A549 (cell line): ENCODE measurements around the gene CA12. TPM values are rescaled to one million over a fixed set of nuclear protein-coding genes. Genes with fewer than 3 reads are reported as not detected.

ENCODE experiments used
- ATAC-seq, 2 experiments: fragments of 200-7000 bp in 1 of 2; fragments of >200 bp in 1 of 2; cut with Nextera tagmentation in 1 of 2; cut with Tn5 transposase in 1 of 2; 3 replicates each; pipeline versions ENCODE4 v1.8.0 to v1.9.1; 2018 to 2020; ENCODE audit warnings: mild to moderate bottlenecking in 1 of 2, moderate library complexity in 1 of 2
- CTCF ChIA-PET: fragments of 300-600 bp; sonication (Branson Sonifier 250); formaldehyde crosslinking; extraction: SDS; loops from one replicate; lab custom pipeline; 2021; ENCODE audit warnings: antibody characterized with exemption, inconsistent platforms; lab: Yijun Ruan, JAX
- POLR2A ChIA-PET: fragments of 350-600 bp; formaldehyde crosslinking; extraction: SDS; loops from one replicate; lab custom pipeline; 2021; ENCODE audit warnings: antibody characterized with exemption, inconsistent platforms; lab: Yijun Ruan, JAX
- DNase-seq, 2 experiments: peaks; one replicate each; pipeline versions ENCODE4 v3.0.0 to v3.0.0-alpha.2; 2011 to 2016; ENCODE audit warnings: low read depth in 1 of 2, low spot score in 1 of 2
- FAIRE-seq: peaks from 2 replicates; lab custom pipeline; 2011; peaks lifted over from hg19 to GRCh38; lab: Jason Lieb, UNC
- H3K27ac ChIP-seq, 2 experiments: fragments of >200 bp; sonication (Bioruptor Twin); formaldehyde crosslinking; 3 replicates each; pipeline ENCODE4 v1.5.1; 2016 to 2017
- H3K4me1 ChIP-seq: fragments of >200 bp; sonication (Bioruptor Twin); formaldehyde crosslinking; 3 replicates; pipeline ENCODE4 v1.6.1; 2016
- H3K4me2 ChIP-seq: fragments of >200 bp; sonication (Bioruptor Twin); formaldehyde crosslinking; 3 replicates; pipeline ENCODE4 v1.6.1; 2016
- H3K4me3 ChIP-seq: fragments of >200 bp; sonication (Bioruptor Twin); formaldehyde crosslinking; 3 replicates; pipeline ENCODE4 v1.5.1; 2016
- H3K9me3 ChIP-seq: fragments of >200 bp; sonication (Bioruptor Twin); formaldehyde crosslinking; 3 replicates; pipeline ENCODE4 v1.6.1; 2016
- ATOH8 ChIP-seq: fragments of 250-450 bp; sonication (Bioruptor Pico); IDR thresholded peaks from 2 replicates; pipeline ENCODE4 v1.5.0; 2020; ENCODE audit warnings: low read depth, mild to moderate bottlenecking, moderate library complexity
- BCL3 ChIP-seq: fragments of >200 bp; sonication (Bioruptor Twin); formaldehyde crosslinking; IDR thresholded peaks from 3 replicates; pipeline ENCODE4 v1.6.1; 2016
- BHLHE40 ChIP-seq: IDR thresholded peaks from 2 replicates; pipeline ENCODE4 v1.6.1; 2012; ENCODE audit warnings: low read depth, low read length, inconsistent platforms
- CBX2 ChIP-seq: fragments of 200-600 bp; sonication (generic); IDR thresholded peaks from 2 replicates; pipeline ENCODE4 v1.6.1; 2016; ENCODE audit warnings: low read depth, mild to moderate bottlenecking, borderline replicate concordance
- CHD4 ChIP-seq: fragments of 200-600 bp; sonication (generic); IDR thresholded peaks from 2 replicates; pipeline ENCODE4 v1.6.1; 2016; ENCODE audit warnings: antibody characterized with exemption, mild to moderate bottlenecking, borderline replicate concordance
- CTCF ChIP-seq: fragments of >200 bp; sonication (Bioruptor Twin); formaldehyde crosslinking; IDR thresholded peaks from 3 replicates; pipeline ENCODE4 v1.5.1; 2016
- EHF ChIP-seq: fragments of 250-450 bp; sonication (Bioruptor Pico); IDR thresholded peaks from 2 replicates; pipeline ENCODE4 v1.5.0; 2020; ENCODE audit warnings: mild to moderate bottlenecking
- EHMT2 ChIP-seq: fragments of 200-600 bp; sonication (generic); IDR thresholded peaks from 2 replicates; pipeline ENCODE4 v1.6.1; 2016; ENCODE audit warnings: antibody characterized with exemption, low read depth, mild to moderate bottlenecking, moderate library complexity
- ELK1 ChIP-seq: fragments of 150-350 bp; IDR thresholded peaks from 2 replicates; pipeline ENCODE4 v1.6.1; 2014; ENCODE audit warnings: low read depth, mild to moderate bottlenecking, low read length
- EP300 ChIP-seq, 2 experiments: fragments of >200 bp; sonication (Bioruptor Twin); formaldehyde crosslinking; IDR thresholded peaks; 2 replicates in 1 of 2; 3 replicates in 1 of 2; pipeline ENCODE4 v1.6.1; 2016 to 2017
- FOSB ChIP-seq: fragments of 250-450 bp; sonication (Bioruptor Pico); IDR thresholded peaks from 2 replicates; pipeline ENCODE4 v1.5.0; 2020; ENCODE audit warnings: mild to moderate bottlenecking, moderate library complexity
- FOSL2 ChIP-seq, 2 experiments: fragments of 450-650 bp in 1 of 2; fragments of >200 bp in 1 of 2; sonication (Bioruptor Twin) in 1 of 2; formaldehyde crosslinking; IDR thresholded peaks; 2 replicates each; pipeline versions ENCODE4 v1.5.0 to v1.6.1; 2016 to 2020; ENCODE audit warnings: mild to moderate bottlenecking in 1 of 2, moderate library complexity in 1 of 2
- FOXS1 ChIP-seq: fragments of 250-450 bp; sonication (Bioruptor Pico); IDR thresholded peaks from 2 replicates; pipeline ENCODE4 v1.5.0; 2020; ENCODE audit warnings: mild to moderate bottlenecking, moderate library complexity
- HEYL ChIP-seq: fragments of 250-450 bp; sonication (Bioruptor Pico); IDR thresholded peaks from 2 replicates; pipeline ENCODE4 v1.8.0; 2021; ENCODE audit warnings: mild to moderate bottlenecking, moderate library complexity
- HOXB13 ChIP-seq: fragments of 250-450 bp; sonication (Bioruptor Pico); IDR thresholded peaks from 2 replicates; pipeline ENCODE4 v1.5.0; 2020; ENCODE audit warnings: low read depth, mild to moderate bottlenecking, moderate library complexity
- MAX ChIP-seq: IDR thresholded peaks from 2 replicates; pipeline ENCODE4 v1.6.1; 2012
- MAZ ChIP-seq: fragments of 150-350 bp; IDR thresholded peaks from 2 replicates; pipeline ENCODE4 v1.6.1; 2014; ENCODE audit warnings: antibody characterized with exemption, low read depth, low read length, borderline replicate concordance
- NFE2L2 ChIP-seq: fragments of 150-350 bp; conservative IDR thresholded peaks from 2 replicates; pipeline ENCODE4 v1.6.1; 2014; ENCODE audit warnings: low read length
- REST ChIP-seq: fragments of 200-600 bp; sonication (generic); IDR thresholded peaks from 2 replicates; pipeline ENCODE4 v1.6.1; 2016; ENCODE audit warnings: antibody characterized with exemption, mild to moderate bottlenecking, moderate library complexity
- RFX5 ChIP-seq: fragments of 450-650 bp; IDR thresholded peaks from 2 replicates; pipeline ENCODE4 v1.7.1; 2014; ENCODE audit warnings: antibody characterized with exemption, mild to moderate bottlenecking, moderate library complexity
- RNF2 ChIP-seq: fragments of 200-600 bp; sonication (generic); IDR thresholded peaks from 2 replicates; pipeline ENCODE4 v1.6.1; 2016; ENCODE audit warnings: low read depth, mild to moderate bottlenecking, antibody characterized with exemption, moderate library complexity, borderline replicate concordance
- TP53 ChIP-seq: fragments of 250-450 bp; sonication (Bioruptor Pico); IDR thresholded peaks from 2 replicates; pipeline ENCODE4 v1.5.0; 2021; ENCODE audit warnings: mild to moderate bottlenecking, moderate library complexity
- USF2 ChIP-seq: fragments of 450-650 bp; IDR thresholded peaks from 2 replicates; pipeline ENCODE4 v1.6.1; 2014; ENCODE audit warnings: antibody characterized with exemption
- ZNF302 ChIP-seq: fragments of 250-450 bp; sonication (Bioruptor Pico); IDR thresholded peaks from 2 replicates; pipeline ENCODE4 v1.9.0; 2021; ENCODE audit warnings: inconsistent platforms, mild to moderate bottlenecking, moderate library complexity
- ZSCAN20 ChIP-seq: fragments of 250-450 bp; sonication (Bioruptor Pico); IDR thresholded peaks from 2 replicates; pipeline ENCODE4 v1.8.0; 2022; ENCODE audit warnings: mild to moderate bottlenecking, moderate library complexity
- WGBS: methylation state at CpG from one replicate; pipeline ENCODE4 v1.1.6; 2017; ENCODE audit errors: missing lambda C conversion rate; 5-methylcytosine and 5-hydroxymethylcytosine counted together
- polyA plus RNA-seq, 4 experiments: library from polyadenylated mRNA; depleted of rRNA in 3 of 4; stranded (reverse); fragments of >200 nt; fragmentation: RNase III in 1 of 4; extraction: RNeasy Plus Mini Kit Qiagen cat#74134 plus additional on column Dnase treatment in 1 of 4; gene quantifications; 2 replicates in 3 of 4; 3 replicates in 1 of 4; pipeline ENCODE4 v1.2.3, GENCODE V29; 2011 to 2017

The CA12 gene
- polyA plus RNA-seq, 2 of the 4 experiments (the other 2 are of a cell fraction): 129 to 323 TPM

GRCh38 chr15:63331456-63331855, 50.2 kb downstream of the CA12 start (continued):
- TF ChIP-seq NFE2L2: no peak

GRCh38 chr15:63330926-63331325, 50.7 kb downstream of the CA12 start:
- DNase-seq: no peak
- WGBS: 87% methylated on average over 10 of the region's 10 CpGs
- no peak overlapping the region for H3K4me3 ChIP-seq
- TF ChIP-seq MAZ: no peak
- TF ChIP-seq EHF: no peak
- TF ChIP-seq EP300 (IDR thresholded peaks at IDR 0.05): no peak
- no peak for TF ChIP-seq ZNF302
- TF ChIP-seq HOXB13 (CRISPR knock-in tag): no peak
- no peak for TF ChIP-seq USF2
- no peak for TF ChIP-seq FOSL2 (IDR thresholded peaks at IDR 0.05)
- no peak for TF ChIP-seq FOSL2 (CRISPR knock-in tag; IDR thresholded peaks at IDR 0.05)
- TF ChIP-seq BHLHE40: no peak
- no peak for TF ChIP-seq FOSB (CRISPR knock-in tag)
- TF ChIP-seq EHMT2: no peak
- TF ChIP-seq CHD4: no peak
- TF ChIP-seq FOXS1: no peak
- TF ChIP-seq ELK1: no peak
- TF ChIP-seq CBX2: no peak
- TF ChIP-seq CTCF: no peak
- no peak for TF ChIP-seq ZSCAN20
- no peak for TF ChIP-seq RFX5
- no peak for TF ChIP-seq RNF2
- TF ChIP-seq, all 56 proteins: peak for 0
- H3K4me1 ChIP-seq: peaks cover 19% of the 10 kb centered on the region
- no peak overlapping the region for H3K4me2 ChIP-seq
- no peak for FAIRE-seq
- POLR2A ChIA-PET: no interaction called here
- no peak for ATAC-seq
- CTCF ChIA-PET: interaction anchor here (1.2 to 2.1 kb wide), 3 partner anchors 22 to 72 kb away, joined by 3 to 8 read pairs (median 7); no protein-coding TSS in a partner anchor
- no peaks in the 10 kb centered on the region for H3K9me3 ChIP-seq
- H3K27ac ChIP-seq: no peak overlapping the region

- Histone ChIP-seq H3K4me2 (no peak overlapping the region), H3K27ac (peak overlapping the region in 1 of 2 experiments; percentile 3; a peak in 2 of 6 replicates), H3K4me1 (peaks cover 19% of the 10 kb centered on the region), H3K4me3 (no peak overlapping the region), H3K9me3 (no peaks in the 10 kb centered on the region)
- FAIRE-seq (no peak), ATAC-seq (peak in 1 of 2 experiments; percentile 9; a peak in 2 of 6 replicates), DNase-seq (no peak)
- 85% methylated on average over 4 of the region's 5 CpGs for WGBS
- POLR2A ChIA-PET: no interaction called here
- CTCF ChIA-PET: interaction anchor here (0.6 to 2.1 kb wide), 4 partner anchors 32 to 73 kb away, joined by 3 to 8 read pairs (median 3); no protein-coding TSS in a partner anchor
- TF ChIP-seq HEYL (CRISPR knock-in tag) (no peak), TP53 (no peak), MAX (no peak), BCL3 (no peak), CBX2 (no peak), ATOH8 (CRISPR knock-in tag) (no peak), EP300 (IDR thresholded peaks at IDR 0.05) (no peak), REST (no peak)
Measured at GRCh38 chr15:63329567-63330350, 51.9 kb downstream of the CA12 start.
